ENCODE data around the gene CADPS. TPM values are rescaled to one million over a fixed set of nuclear protein-coding genes. Genes with fewer than 3 reads are reported as not detected.

Gene CADPS
- total and polyA plus RNA-seq, 9 of the 15 experiments (the other 6 are each of a cell fraction or from before 2014, with no cell fraction given): not detected

DNA sequence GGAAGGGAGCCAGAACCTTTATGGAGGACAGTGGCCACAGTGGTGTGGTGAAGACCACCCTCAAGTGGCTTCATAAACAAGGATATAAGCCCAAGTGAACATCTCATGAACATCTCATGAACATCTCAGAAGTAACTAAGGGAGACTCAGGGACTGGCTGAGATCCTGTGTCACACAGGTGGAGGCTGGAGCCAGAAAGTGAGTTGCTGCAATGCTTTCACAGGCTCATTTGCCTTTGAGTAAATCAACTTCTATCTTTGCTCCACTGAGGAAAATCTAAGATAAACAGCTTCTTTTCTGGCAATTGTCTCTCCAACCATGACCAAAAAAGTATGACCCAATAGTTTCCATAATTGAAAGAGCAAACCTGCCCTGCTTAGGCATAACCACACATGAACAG lies 152.9 kb downstream of the CADPS start:
- Histone ChIP-seq H3K4me3 (no peak overlapping the region), H3K9me1 (ENCODE audit: control insufficient read depth, insufficient read depth, low read length) (no peaks in the 10 kb centered on the region), H3K36me3 (ENCODE audit: control insufficient read depth, insufficient read depth, low read length) (no peaks in the 10 kb centered on the region), H2AFZ (ENCODE audit: low read depth, low read length) (no peak overlapping the region), H3K4me1 (replicated peaks in 1 of 2; ENCODE audit: control insufficient read depth in 2 of 2, insufficient read depth in 2 of 2, low read length in 2 of 2) (no peaks in the 10 kb centered on the region), H4K20me1 (replicated peaks; ENCODE audit: control insufficient read depth, insufficient read depth, low read length) (no peaks in the 10 kb centered on the region), H3K79me2 (ENCODE audit: control insufficient read depth, insufficient read depth, low read length) (no peaks in the 10 kb centered on the region), H3K9ac (ENCODE audit: insufficient read depth in 1 of 2, low read depth in 2 of 2, low read length in 2 of 2) (no peak overlapping the region), H3K27ac (ENCODE audit: extremely low read depth, low read depth, low read length) (no peak overlapping the region), H3K4me2 (ENCODE audit: insufficient read depth, low read length) (no peak overlapping the region), H3K9me3 (replicated peaks; ENCODE audit: control insufficient read depth, insufficient read depth, low read depth, low read length) (no peaks in the 10 kb centered on the region), H3K27me3 (ENCODE audit: control insufficient read depth in 2 of 2, insufficient read depth in 2 of 2, low read length in 2 of 2) (no peaks in the 10 kb centered on the region)
- intact Hi-C loops (cut with micrococcal nuclease) (no loop called here), in situ Hi-C loops (cut with MboI) (no loop called here)
- ATAC-seq (no peak), DNase-seq (ENCODE audit: extremely low read depth in 1 of 4, low spot score in 3 of 4) (no peak), FAIRE-seq (no peak)
- TF ChIP-seq RFX7 (CRISPR knock-in tag; IDR thresholded peaks at IDR 0.05) (no peak), ARID3B (CRISPR knock-in tag; IDR thresholded peaks at IDR 0.05; ENCODE audit: borderline replicate concordance) (no peak), ZNF830 (CRISPR knock-in tag; IDR thresholded peaks at IDR 0.05) (no peak), NR2C1 (IDR thresholded peaks at IDR 0.05) (no peak), NR2C1 (tag; IDR thresholded peaks at IDR 0.05) (no peak), PHF21A (IDR thresholded peaks at IDR 0.05; ENCODE audit: borderline replicate concordance, low read depth) (no peak), SRSF1 (IDR thresholded peaks at IDR 0.05; ENCODE audit: low read depth, low read length) (no peak), NCOR1 (IDR thresholded peaks at IDR 0.05) (no peak), CCNT2 (IDR thresholded peaks at IDR 0.05; ENCODE audit: borderline replicate concordance, extremely low read depth, insufficient read length, low read depth, low read length) (no peak), GATAD2B (IDR thresholded peaks at IDR 0.05; ENCODE audit: borderline replicate concordance) (no peak), ADNP (tag; IDR thresholded peaks at IDR 0.05) (no peak), SIN3B (IDR thresholded peaks at IDR 0.05; ENCODE audit: low read depth) (no peak), KLF13 (tag; IDR thresholded peaks at IDR 0.05; ENCODE audit: borderline replicate concordance, low read depth) (no peak), GMEB1 (CRISPR knock-in tag; IDR thresholded peaks at IDR 0.05) (no peak), ILK (tag; IDR thresholded peaks at IDR 0.05; ENCODE audit: borderline replicate concordance, low read depth) (no peak)
- TF ChIP-seq, protein P1, sequence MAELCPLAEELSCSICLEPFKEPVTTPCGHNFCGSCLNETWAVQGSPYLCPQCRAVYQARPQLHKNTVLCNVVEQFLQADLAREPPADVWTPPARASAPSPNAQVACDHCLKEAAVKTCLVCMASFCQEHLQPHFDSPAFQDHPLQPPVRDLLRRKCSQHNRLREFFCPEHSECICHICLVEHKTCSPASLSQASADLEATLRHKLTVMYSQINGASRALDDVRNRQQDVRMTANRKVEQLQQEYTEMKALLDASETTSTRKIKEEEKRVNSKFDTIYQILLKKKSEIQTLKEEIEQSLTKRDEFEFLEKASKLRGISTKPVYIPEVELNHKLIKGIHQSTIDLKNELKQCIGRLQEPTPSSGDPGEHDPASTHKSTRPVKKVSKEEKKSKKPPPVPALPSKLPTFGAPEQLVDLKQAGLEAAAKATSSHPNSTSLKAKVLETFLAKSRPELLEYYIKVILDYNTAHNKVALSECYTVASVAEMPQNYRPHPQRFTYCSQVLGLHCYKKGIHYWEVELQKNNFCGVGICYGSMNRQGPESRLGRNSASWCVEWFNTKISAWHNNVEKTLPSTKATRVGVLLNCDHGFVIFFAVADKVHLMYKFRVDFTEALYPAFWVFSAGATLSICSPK (IDR thresholded peaks at IDR 0.05; ENCODE audit: borderline replicate concordance): no peak
- BruUV-seq (replicated peaks): no TSS peak
- CTCF ChIA-PET (ENCODE audit: low intra/inter-chr PET ratio): no interaction called here
- POLR2A ChIA-PET: interaction anchor here (1.0 kb wide), 1 partner anchor 390 kb away, joined by 3 read pairs; no protein-coding TSS in a partner anchor

Measured in K562 (cell line).